Measurements from ENCODE around the gene MRPS27. TPM values are rescaled to one million over a fixed set of nuclear protein-coding genes. Genes with fewer than 3 reads are reported as not detected.

The MRPS27 gene
- polyA plus RNA-seq, 2 donors, result 18.0 to 29.2 TPM

DNA sequence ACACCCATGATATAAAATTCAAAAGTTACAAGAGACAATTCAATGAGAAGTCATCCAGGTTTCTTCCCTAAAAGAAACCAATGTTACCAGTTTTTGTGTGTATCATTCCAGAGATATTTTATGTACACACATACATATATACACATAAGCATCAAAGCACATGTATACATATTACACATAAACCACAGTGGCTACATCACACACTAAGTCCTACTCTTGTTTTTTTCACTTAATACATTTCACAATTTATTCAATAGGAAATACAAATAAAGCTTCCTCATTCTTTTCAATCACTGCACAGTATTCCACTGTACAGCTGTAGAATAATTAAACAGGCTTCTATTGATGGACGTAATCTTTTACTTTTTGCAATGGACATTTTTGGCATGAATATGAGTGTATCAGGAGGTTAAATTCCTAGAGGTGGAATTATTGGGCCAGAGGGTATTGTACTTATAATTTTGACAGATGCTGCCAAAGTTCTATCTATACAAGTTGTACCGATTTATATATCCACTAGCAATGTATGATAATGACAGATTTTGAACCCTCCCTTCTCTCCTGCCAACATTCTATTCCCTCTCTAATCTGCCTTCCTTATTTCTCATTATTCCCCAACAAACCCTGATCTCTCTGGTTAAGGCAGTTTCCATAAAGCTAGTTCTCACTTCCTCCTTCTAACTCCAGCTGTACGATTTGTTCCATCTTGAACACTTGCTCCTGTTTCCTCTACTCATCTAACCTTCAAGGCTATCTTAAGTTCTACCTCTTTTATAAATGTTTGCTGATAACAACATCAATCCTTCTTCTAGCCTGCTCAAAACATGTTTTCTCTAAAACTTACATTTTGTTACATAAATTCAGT, 35.2 kb downstream of the MRPS27 start:
- no peaks in the 10 kb centered on the region for H3K9me3 ChIP-seq (ENCODE audit: control insufficient read depth in 2 of 2, insufficient read depth in 1 of 2, low read depth in 1 of 2, low read length in 1 of 2)
- no peak overlapping the region for H3K4me3 ChIP-seq (ENCODE audit: low read depth in 1 of 2, low read length in 2 of 2)
- peaks cover 0 to 6% of the 10 kb centered on the region in 2 donors for H3K36me3 ChIP-seq (ENCODE audit: control insufficient read depth in 2 of 2, insufficient read depth in 2 of 2, low read length in 1 of 2)
- H3K27me3 ChIP-seq (ENCODE audit: control insufficient read depth in 1 of 2, insufficient read depth in 2 of 2, low read length in 2 of 2), result no peaks in the 10 kb centered on the region
- no peak overlapping the region for H3K27ac ChIP-seq (ENCODE audit: low read depth in 2 of 2, low read length in 1 of 2)
- WGBS, 2 donors, result 82 to 86% methylated on average over 3 of the region's 3 CpGs
- no peaks in the 10 kb centered on the region for H3K4me1 ChIP-seq (ENCODE audit: control insufficient read depth in 2 of 2, insufficient read depth in 2 of 2, low read length in 1 of 2)

- Histone ChIP-seq H3K27me3 (ENCODE audit: control insufficient read depth in 1 of 2, insufficient read depth in 2 of 2, low read length in 2 of 2) (no peaks in the 10 kb centered on the region), H3K4me3 (ENCODE audit: low read depth in 1 of 2, low read length in 2 of 2) (no peak overlapping the region), H3K9me3 (ENCODE audit: control insufficient read depth in 2 of 2, insufficient read depth in 1 of 2, low read depth in 1 of 2, low read length in 1 of 2) (no peaks in the 10 kb centered on the region), H3K4me1 (ENCODE audit: control insufficient read depth in 2 of 2, insufficient read depth in 2 of 2, low read length in 1 of 2) (no peaks in the 10 kb centered on the region), H3K36me3 (ENCODE audit: control insufficient read depth in 2 of 2, insufficient read depth in 2 of 2, low read length in 1 of 2) (peaks cover 0 to 2% of the 10 kb centered on the region in 2 donors), H3K27ac (ENCODE audit: low read depth in 2 of 2, low read length in 1 of 2) (peak overlapping the region in 1 of 2 donors; percentile 15)
- 67 to 85% methylated on average over 2 of the region's 2 CpGs for WGBS, 2 donors
These were observed 36.7 kb downstream of the MRPS27 start for GRCh38 chr5:72283358-72283757.

- peaks cover 0 to 2% of the 10 kb centered on the region in 2 donors for H3K36me3 ChIP-seq (ENCODE audit: control insufficient read depth in 2 of 2, insufficient read depth in 2 of 2, low read length in 1 of 2)
- H3K4me3 ChIP-seq (ENCODE audit: low read depth in 1 of 2, low read length in 2 of 2), result no peak overlapping the region
- no peaks in the 10 kb centered on the region for H3K27me3 ChIP-seq (ENCODE audit: control insufficient read depth in 1 of 2, insufficient read depth in 2 of 2, low read length in 2 of 2)
- H3K4me1 ChIP-seq (ENCODE audit: control insufficient read depth in 2 of 2, insufficient read depth in 2 of 2, low read length in 1 of 2), result no peaks in the 10 kb centered on the region
- H3K9me3 ChIP-seq (ENCODE audit: control insufficient read depth in 2 of 2, insufficient read depth in 1 of 2, low read depth in 1 of 2, low read length in 1 of 2), result no peaks in the 10 kb centered on the region
- no peak overlapping the region for H3K27ac ChIP-seq (ENCODE audit: low read depth in 2 of 2, low read length in 1 of 2)
- WGBS, 2 donors, result 70 to 80% methylated on average over 2 of the region's 2 CpGs
These were observed 37.2 kb downstream of the MRPS27 start for GRCh38 chr5:72282878-72283277.

- Histone ChIP-seq H3K4me1 (ENCODE audit: control insufficient read depth in 2 of 2, insufficient read depth in 2 of 2, low read length in 1 of 2) (no peaks in the 10 kb centered on the region), H3K27ac (ENCODE audit: low read depth in 2 of 2, low read length in 1 of 2) (no peak overlapping the region), H3K4me3 (ENCODE audit: low read depth in 1 of 2, low read length in 2 of 2) (no peak overlapping the region), H3K9me3 (ENCODE audit: control insufficient read depth in 2 of 2, insufficient read depth in 1 of 2, low read depth in 1 of 2, low read length in 1 of 2) (no peaks in the 10 kb centered on the region), H3K27me3 (ENCODE audit: control insufficient read depth in 1 of 2, insufficient read depth in 2 of 2, low read length in 2 of 2) (no peaks in the 10 kb centered on the region), H3K36me3 (ENCODE audit: control insufficient read depth in 2 of 2, insufficient read depth in 2 of 2, low read length in 1 of 2) (peaks cover 0 to 2% of the 10 kb centered on the region in 2 donors)
- WGBS, 2 donors, result 67 to 78% methylated on average over 3 of the region's 3 CpGs
These were observed 38.1 kb downstream of the MRPS27 start for GRCh38 chr5:72281764-72282499.

DNA sequence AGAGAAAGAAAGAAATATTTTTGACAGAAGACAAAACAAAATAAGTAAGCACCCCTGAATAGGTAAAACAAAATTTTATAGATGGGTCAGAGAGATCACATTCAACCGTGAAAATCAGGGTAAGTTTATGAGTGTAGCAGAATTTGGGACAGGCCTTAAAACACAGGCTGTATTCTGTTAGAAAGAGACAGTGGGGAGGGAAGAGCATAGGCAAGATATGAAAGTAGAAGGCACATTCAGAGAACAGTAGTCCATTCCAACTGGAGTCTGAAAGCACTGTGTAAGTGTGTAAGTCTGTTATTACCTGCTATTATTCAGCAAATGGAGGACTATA, 38.6 kb downstream of the MRPS27 start:
- H3K36me3 ChIP-seq (ENCODE audit: control insufficient read depth in 2 of 2, insufficient read depth in 2 of 2, low read length in 1 of 2), result no peaks in the 10 kb centered on the region
- H3K27me3 ChIP-seq (ENCODE audit: control insufficient read depth in 1 of 2, insufficient read depth in 2 of 2, low read length in 2 of 2), result no peaks in the 10 kb centered on the region
- H3K27ac ChIP-seq (ENCODE audit: low read depth in 2 of 2, low read length in 1 of 2), result peak overlapping the region in 1 of 2 donors; percentile 59
- WGBS, 2 donors, result 81 to 92% methylated on average over 1 of the region's 1 CpG
- H3K4me3 ChIP-seq (ENCODE audit: low read depth in 1 of 2, low read length in 2 of 2), result no peak overlapping the region
- H3K4me1 ChIP-seq (ENCODE audit: control insufficient read depth in 2 of 2, insufficient read depth in 2 of 2, low read length in 1 of 2), result no peaks in the 10 kb centered on the region
- H3K9me3 ChIP-seq (ENCODE audit: control insufficient read depth in 2 of 2, insufficient read depth in 1 of 2, low read depth in 1 of 2, low read length in 1 of 2), result no peaks in the 10 kb centered on the region

DNA sequence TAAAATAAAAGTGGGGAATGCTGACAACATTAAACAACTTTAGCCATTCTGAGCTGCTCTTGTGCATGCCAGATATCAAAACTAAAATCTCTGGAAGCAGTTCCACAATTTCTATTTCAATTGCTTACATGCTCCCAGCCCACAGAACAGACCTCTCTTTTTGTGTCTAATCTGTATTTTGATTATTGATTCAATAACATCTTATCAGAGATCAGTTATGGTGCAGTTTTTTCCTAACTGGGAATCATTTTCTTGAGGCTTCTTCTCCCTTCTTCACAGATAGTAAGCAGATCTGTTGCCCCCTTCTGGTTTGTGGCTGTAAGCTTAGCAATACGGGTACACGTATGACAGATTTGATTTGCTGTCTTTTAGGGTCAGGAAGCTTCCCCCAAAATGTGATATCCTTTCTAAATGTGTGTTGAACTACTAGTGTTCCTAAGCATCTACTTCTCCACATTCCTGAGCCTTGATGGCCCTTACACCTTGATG, 39.4 kb downstream of the MRPS27 start:
- 39 to 48% methylated on average over 2 of the region's 2 CpGs for WGBS, 2 donors
- no peaks in the 10 kb centered on the region for H3K9me3 ChIP-seq (ENCODE audit: control insufficient read depth in 2 of 2, insufficient read depth in 1 of 2, low read depth in 1 of 2, low read length in 1 of 2)
- no peaks in the 10 kb centered on the region for H3K4me1 ChIP-seq (ENCODE audit: control insufficient read depth in 2 of 2, insufficient read depth in 2 of 2, low read length in 1 of 2)
- H3K36me3 ChIP-seq (ENCODE audit: control insufficient read depth in 2 of 2, insufficient read depth in 2 of 2, low read length in 1 of 2), result no peaks in the 10 kb centered on the region
- H3K4me3 ChIP-seq (ENCODE audit: low read depth in 1 of 2, low read length in 2 of 2), result no peak overlapping the region
- no peaks in the 10 kb centered on the region for H3K27me3 ChIP-seq (ENCODE audit: control insufficient read depth in 1 of 2, insufficient read depth in 2 of 2, low read length in 2 of 2)
- H3K27ac ChIP-seq (ENCODE audit: low read depth in 2 of 2, low read length in 1 of 2), result no peak overlapping the region

DNA sequence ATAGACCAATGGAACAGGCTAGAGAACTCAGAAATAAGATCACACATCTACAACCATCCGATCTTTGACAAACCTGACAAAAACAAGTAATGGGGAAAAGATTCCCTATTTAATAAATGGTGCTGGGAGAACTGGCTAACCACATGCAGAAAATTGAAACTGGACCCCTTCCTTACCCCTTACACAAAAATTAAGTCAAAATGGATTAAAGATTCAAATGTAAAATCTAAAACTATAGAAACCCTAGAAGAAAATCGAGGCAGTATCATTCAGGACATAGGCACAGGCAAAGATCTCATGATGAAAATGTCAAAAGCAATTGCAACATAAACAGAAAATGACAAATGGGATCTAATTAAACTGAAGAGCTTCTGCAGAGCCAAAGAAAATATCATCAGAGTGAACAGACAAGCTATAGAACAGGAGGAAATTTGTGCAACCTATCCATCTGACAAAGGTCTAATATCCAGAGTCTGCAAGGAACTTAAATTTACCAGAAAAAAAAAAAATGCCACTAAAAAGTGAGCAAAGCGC, 43.8 kb downstream of the MRPS27 start:
- WGBS, 2 donors, result 97 to 100% methylated on average over 3 of the region's 3 CpGs

GRCh38 chr5:72273547-72273946, 46.5 kb downstream of the MRPS27 start:
- H3K4me1 ChIP-seq (ENCODE audit: control insufficient read depth in 2 of 2, insufficient read depth in 2 of 2, low read length in 1 of 2), result no peaks in the 10 kb centered on the region
- 93 to 95% methylated on average over 7 of the region's 7 CpGs for WGBS, 2 donors
- no peaks in the 10 kb centered on the region for H3K36me3 ChIP-seq (ENCODE audit: control insufficient read depth in 2 of 2, insufficient read depth in 2 of 2, low read length in 1 of 2)
- H3K9me3 ChIP-seq (ENCODE audit: control insufficient read depth in 2 of 2, insufficient read depth in 1 of 2, low read depth in 1 of 2, low read length in 1 of 2), result no peaks in the 10 kb centered on the region
- no peaks in the 10 kb centered on the region for H3K27me3 ChIP-seq (ENCODE audit: control insufficient read depth in 1 of 2, insufficient read depth in 2 of 2, low read length in 2 of 2)
- no peak overlapping the region for H3K27ac ChIP-seq (ENCODE audit: low read depth in 2 of 2, low read length in 1 of 2)
- H3K4me3 ChIP-seq (ENCODE audit: low read depth in 1 of 2, low read length in 2 of 2), result no peak overlapping the region

More for the DNA sequence above, 43.8 kb downstream of the MRPS27 start:
- no peaks in the 10 kb centered on the region for H3K4me1 ChIP-seq (ENCODE audit: control insufficient read depth in 2 of 2, insufficient read depth in 2 of 2, low read length in 1 of 2)
- no peak overlapping the region for H3K27ac ChIP-seq (ENCODE audit: low read depth in 2 of 2, low read length in 1 of 2)
- no peaks in the 10 kb centered on the region for H3K36me3 ChIP-seq (ENCODE audit: control insufficient read depth in 2 of 2, insufficient read depth in 2 of 2, low read length in 1 of 2)
- no peaks in the 10 kb centered on the region for H3K27me3 ChIP-seq (ENCODE audit: control insufficient read depth in 1 of 2, insufficient read depth in 2 of 2, low read length in 2 of 2)
- H3K9me3 ChIP-seq (ENCODE audit: control insufficient read depth in 2 of 2, insufficient read depth in 1 of 2, low read depth in 1 of 2, low read length in 1 of 2), result no peaks in the 10 kb centered on the region
- no peak overlapping the region for H3K4me3 ChIP-seq (ENCODE audit: low read depth in 1 of 2, low read length in 2 of 2)

GRCh38 chr5:72272398-72272797, 47.6 kb downstream of the MRPS27 start:
- 81 to 82% methylated on average over 4 of the region's 4 CpGs for WGBS, 2 donors
- no peaks in the 10 kb centered on the region for H3K27me3 ChIP-seq (ENCODE audit: control insufficient read depth in 1 of 2, insufficient read depth in 2 of 2, low read length in 2 of 2)

More at GRCh38 chr5:72272398-72272797, 47.6 kb downstream of the MRPS27 start:
- Histone ChIP-seq H3K4me1 (ENCODE audit: control insufficient read depth in 2 of 2, insufficient read depth in 2 of 2, low read length in 1 of 2) (no peaks in the 10 kb centered on the region), H3K4me3 (ENCODE audit: low read depth in 1 of 2, low read length in 2 of 2) (no peak overlapping the region), H3K9me3 (ENCODE audit: control insufficient read depth in 2 of 2, insufficient read depth in 1 of 2, low read depth in 1 of 2, low read length in 1 of 2) (no peaks in the 10 kb centered on the region), H3K27ac (ENCODE audit: low read depth in 2 of 2, low read length in 1 of 2) (no peak overlapping the region), H3K36me3 (ENCODE audit: control insufficient read depth in 2 of 2, insufficient read depth in 2 of 2, low read length in 1 of 2) (no peaks in the 10 kb centered on the region)
